ENCODE measurements around the gene SPEM3.

The SPEM3 gene

GRCh38 chr17:7423679-7424078 is 5.0 kb upstream of the SPEM3 start:
- DNase-seq = no peak

GRCh38 chr17:7425316-7425715 is 3.3 kb upstream of the SPEM3 start, which contains the start of gene SPEM2:
TSS of gene SPEM2 (plus strand) at chr17:7425616. CDS start at chr17:7425689, 73 bp downstream.
- no peak for DNase-seq

- no peak for DNase-seq
These were observed 2.9 kb upstream of the SPEM3 start for GRCh38 chr17:7425756-7426155.

GRCh38 chr17:7426203-7426863 is 2.3 kb upstream of the SPEM3 start:
- no peak for DNase-seq

GRCh38 chr17:7426896-7427489 is 1.7 kb upstream of the SPEM3 start:
- no peak for DNase-seq

- no peak for DNase-seq
These were observed 1.1 kb upstream of the SPEM3 start for GRCh38 chr17:7427549-7427948.

- DNase-seq = no peak
These were observed 1.1 kb downstream of the SPEM3 start for GRCh38 chr17:7429722-7430121.

GRCh38 chr17:7431231-7431630 is 2.6 kb downstream of the SPEM3 start:
- no peak for DNase-seq

GRCh38 chr17:7432296-7432695 is 3.6 kb downstream of the SPEM3 start:
- DNase-seq = no peak

GRCh38 chr17:7435676-7436555 is 7.3 kb downstream of the SPEM3 start:
- peak; percentile 57 for DNase-seq

GRCh38 chr17:7436556-7437368 is 8.1 kb downstream of the SPEM3 start:
- peak; percentile 83 for DNase-seq

- no peak for DNase-seq
These were observed 8.8 kb downstream of the SPEM3 start for GRCh38 chr17:7437369-7437863.

- DNase-seq = peak; percentile 73
These were observed 9.4 kb downstream of the SPEM3 start for GRCh38 chr17:7437950-7438614.

- no peak for DNase-seq
These were observed 10.2 kb downstream of the SPEM3 start for GRCh38 chr17:7438656-7439460.

- DNase-seq = no peak
These were observed 10.9 kb downstream of the SPEM3 start, which contains the start of gene FGF11 for GRCh38 chr17:7439462-7440112. TSS of gene FGF11 (plus strand) at chr17:7439512. CDS start at chr17:7439621, 109 bp downstream.

GRCh38 chr17:7440113-7440833 is 11.6 kb downstream of the SPEM3 start:
- DNase-seq = peak; percentile 32

GRCh38 chr17:7440834-7441195 is 12.2 kb downstream of the SPEM3 start:
- no peak for DNase-seq

- no peak for DNase-seq
These were observed 12.6 kb downstream of the SPEM3 start for GRCh38 chr17:7441266-7441665.

GRCh38 chr17:7442142-7442541 is 13.5 kb downstream of the SPEM3 start:
- no peak for DNase-seq
